NK-92 treated with Interleukin-12 subunit alpha and Interleukin-12 subunit beta, amount 100 ng/mL, for 24 hours (cell line): Measurements from ENCODE around the gene KCNH2.
"Not testable (repeated sequence)": the region's sequence is repeated elsewhere in the genome, so short reads cannot be mapped to it uniquely, and the experiment has no call there.

Experiments used
- DNase-seq: peaks from one replicate; lab custom pipeline; 2025; lab: John Stamatoyannopoulos, UW

The KCNH2 gene

DNA sequence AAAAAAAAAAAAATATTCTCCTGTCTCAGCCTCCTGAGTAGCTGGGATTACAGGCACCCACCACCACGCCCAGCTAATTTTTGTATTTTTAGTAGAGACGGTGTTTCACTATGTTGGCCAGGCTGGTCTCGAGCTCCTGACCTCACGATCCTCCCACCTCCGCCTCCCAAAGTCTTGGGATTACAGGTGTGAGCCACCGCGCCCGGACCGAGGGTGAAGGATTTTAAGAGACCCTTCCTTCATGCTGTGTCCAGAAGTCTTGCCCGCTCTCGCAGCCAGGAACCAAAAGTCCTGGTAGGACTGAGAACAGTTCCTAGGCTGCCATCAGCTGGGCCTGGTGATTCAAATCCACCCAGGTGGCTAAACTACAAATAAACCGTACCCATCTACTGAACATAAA lies 33.5 kb upstream of the KCNH2 start:
- not testable (repeated sequence) for DNase-seq

DNA sequence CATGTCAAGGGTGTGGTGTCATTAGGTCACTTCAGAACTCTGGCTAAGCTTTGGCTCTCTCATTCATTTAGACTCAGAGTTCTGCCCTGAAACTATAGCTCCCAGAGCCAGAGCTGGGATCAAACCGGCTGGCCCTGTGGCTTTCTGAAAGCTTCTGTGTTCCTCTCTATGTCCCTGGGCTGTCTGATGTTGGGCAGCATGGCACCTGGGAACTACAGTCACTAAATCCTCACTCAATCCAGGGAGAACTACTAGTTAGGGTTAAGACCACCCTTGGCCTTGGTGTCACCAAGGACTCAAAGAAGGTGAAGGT lies 32.9 kb upstream of the KCNH2 start:
- DNase-seq: no peak

DNA sequence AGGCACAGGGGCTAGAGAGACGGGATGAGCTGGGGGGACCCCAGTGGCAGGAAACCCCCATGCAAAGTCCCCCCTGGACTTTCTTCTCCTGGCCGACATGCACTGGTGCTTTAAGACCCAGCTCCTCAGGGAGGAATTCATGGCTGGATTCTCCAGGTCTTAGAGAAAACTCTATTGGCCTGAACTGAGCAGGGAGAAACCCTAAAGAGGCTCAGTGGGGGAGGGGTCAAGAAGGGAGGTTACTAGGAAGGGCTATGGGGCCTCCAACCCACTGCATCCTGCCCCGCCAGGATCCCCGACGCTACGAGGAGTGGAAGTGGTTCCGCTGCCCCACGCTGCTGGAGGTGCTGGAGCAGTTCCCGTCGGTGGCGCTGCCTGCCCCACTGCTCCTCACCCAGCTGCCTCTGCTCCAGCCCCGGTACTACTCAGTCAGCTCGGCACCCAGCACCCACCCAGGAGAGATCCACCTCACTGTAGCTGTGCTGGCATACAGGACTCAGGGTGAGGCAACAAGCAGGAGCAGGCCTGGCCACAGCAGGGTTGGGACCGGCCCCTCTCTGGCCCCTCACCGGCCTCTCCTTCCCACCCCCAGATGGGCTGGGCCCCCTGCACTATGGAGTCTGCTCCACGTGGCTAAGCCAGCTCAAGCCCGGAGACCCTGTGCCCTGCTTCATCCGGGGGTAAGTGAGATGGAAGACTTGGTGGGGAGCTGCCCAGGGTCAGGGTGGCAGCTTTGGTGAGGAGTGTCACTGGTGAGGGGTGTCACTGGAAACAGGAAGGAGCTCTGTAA lies 32.4 kb upstream of the KCNH2 start:
- no peak for DNase-seq

DNA sequence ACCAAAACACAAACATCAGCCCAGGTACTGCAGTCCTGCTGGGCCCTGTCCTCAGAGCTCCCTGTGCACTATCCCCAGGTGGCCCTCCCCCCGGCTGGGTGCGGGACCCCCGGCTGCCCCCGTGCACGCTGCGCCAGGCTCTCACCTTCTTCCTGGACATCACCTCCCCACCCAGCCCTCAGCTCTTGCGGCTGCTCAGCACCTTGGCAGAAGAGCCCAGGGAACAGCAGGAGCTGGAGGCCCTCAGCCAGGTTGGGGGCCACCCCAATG lies 31.9 kb upstream of the KCNH2 start:
- DNase-seq: no peak

DNA sequence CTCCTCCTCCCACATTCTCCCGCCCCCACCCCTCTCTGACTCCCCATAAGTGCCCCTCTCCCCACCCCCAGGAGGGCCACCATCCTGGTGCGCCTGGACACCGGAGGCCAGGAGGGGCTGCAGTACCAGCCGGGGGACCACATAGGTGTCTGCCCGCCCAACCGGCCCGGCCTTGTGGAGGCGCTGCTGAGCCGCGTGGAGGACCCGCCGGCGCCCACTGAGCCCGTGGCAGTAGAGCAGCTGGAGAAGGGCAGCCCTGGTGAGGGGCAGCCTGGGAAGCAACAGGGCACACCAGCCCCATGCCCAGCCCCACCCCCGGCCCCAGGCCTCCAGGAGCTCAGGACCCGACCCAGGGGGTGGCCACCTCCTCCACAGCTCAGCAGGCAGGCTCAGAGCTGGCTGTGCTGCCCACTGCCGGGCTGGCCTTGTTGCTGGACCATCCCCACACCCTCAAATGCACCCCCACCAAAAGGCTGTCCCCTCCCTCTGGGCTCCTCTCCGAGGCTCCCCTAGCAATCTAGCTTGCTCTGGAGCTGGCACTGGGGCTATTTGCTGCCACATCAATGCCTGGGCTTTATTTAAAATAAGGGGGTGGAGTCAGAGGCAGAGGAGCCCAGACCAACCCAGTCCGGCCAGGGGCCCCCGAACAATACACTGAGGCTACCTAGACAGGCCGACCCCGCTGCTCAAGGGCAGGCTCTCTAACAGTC lies 31.4 kb upstream of the KCNH2 start:
- no peak for DNase-seq

DNA sequence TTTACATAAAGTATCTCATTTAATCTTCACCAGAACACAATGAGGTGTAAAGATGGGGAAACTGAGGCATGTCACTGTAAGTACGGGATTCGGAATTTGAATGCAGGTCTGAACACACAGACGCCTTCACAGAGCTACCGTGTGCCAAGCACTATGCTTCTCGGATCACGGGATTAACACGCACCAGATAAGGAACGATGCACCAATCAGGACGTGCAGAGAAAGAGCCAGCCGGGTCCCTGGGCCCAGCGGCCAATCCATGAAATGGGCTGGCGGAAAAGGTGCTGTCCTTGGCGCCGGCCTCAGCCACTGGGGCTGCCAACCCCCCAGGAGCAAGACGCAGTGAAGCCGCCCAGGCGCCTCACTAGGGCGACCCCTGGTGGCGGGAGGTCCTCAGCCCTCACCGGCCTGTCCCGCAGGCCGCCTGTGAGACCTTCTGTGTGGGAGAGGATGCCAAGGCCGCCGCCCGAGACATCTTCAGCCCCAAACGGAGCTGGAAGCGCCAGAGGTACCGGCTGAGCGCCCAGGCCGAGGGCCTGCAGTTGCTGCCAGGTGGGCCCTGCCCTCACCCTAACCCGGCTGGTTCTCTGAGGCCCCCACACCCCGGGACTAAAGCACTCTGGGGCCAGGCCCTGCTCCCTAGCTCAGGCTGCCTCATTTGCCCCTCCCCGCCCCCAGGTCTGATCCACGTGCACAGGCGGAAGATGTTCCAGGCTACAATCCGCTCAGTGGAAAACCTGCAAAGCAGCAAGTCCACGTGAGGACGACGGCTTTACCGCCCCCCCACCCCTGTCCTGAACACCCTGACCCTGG lies 30.6 kb upstream of the KCNH2 start:
- DNase-seq: no peak

DNA sequence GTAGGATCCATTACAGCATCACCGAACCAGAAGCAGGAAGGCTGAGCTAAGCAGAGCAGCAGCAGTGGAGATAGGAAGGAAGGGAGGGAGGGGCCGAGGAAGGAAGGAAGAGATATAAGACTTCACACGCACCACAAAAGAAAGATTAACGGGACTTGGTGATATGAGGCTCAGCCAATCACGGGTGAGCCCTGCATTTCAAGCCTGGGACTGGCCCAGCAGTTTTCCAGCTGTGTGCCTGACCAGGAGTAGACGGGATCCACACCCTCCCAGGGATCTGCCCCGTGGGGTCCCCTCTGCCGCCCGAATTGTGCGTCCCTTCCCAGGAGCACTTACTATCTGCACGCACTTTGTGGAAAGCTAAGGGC lies 30.0 kb upstream of the KCNH2 start:
- DNase-seq: no peak

DNA sequence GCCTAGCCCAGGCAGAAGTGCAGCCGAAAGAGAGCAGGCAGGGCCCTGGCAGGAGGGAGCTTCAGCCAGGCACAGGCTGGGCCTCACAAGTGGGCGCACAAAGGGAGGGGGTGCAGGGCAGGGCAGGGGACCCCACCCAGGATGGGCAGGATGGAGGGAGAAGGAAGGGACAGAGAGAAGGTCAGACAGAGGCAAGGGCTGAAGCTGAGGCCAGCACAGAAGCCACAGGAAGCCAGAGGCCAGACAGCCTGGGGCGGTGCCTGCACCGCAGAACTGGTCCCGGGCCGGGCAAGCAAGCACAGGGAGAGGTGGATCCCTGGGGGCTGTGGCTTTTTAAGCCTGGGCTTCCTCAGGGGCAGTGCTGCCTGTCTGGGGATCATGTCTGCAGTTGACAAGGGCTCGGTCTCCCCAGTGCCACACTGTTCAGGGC lies 29.4 kb upstream of the KCNH2 start:
- no peak for DNase-seq

DNA sequence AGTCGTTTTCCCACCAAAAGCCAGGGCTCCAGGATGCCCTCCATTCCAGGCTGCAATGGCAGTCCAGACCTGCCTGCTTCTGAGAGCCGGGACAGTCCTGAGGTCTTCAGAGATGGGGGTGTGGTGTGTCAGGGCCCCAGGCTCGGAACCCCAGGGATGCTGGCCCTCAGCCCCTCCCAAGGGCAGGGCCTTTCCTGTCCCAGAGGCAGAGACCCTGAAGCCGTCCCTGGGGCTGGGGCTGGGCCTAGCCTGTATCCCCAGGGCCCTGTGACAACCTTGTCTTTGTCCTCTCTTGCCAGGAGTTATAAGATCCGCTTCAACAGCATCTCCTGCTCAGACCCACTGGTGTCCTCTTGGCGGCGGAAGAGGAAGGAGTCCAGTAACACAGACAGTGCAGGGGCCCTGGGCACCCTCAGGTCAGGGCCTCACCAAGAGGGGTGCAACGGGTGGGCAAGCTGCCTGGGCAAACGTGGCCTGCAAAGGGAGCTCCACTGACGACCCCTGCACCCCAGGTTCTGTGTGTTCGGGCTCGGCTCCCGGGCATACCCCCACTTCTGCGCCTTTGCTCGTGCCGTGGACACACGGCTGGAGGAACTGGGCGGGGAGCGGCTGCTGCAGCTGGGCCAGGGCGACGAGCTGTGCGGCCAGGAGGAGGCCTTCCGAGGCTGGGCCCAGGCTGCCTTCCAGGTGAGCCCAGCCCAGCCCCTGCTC lies 28.6 kb upstream of the KCNH2 start:
- DNase-seq: no peak

DNA sequence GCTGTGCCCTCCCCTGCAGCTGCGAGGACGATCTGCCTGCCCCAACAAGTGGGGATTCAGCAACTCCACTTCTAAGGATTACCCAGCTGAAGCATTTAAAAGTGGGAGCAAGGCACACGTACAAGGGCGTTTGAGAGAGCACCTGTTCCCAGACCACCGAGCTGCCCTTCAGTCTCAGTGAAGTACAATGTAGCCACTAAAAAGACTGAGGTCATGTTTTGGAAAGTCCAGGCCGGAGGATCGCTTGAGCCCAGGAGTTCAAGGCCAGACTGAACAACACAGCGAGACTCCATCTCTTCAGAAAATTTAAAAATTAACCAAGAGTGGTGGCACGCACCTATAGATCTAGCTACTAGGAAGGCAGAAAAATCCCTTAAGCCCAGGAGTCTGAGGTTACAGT lies 27.4 kb upstream of the KCNH2 start:
- DNase-seq: no peak

DNA sequence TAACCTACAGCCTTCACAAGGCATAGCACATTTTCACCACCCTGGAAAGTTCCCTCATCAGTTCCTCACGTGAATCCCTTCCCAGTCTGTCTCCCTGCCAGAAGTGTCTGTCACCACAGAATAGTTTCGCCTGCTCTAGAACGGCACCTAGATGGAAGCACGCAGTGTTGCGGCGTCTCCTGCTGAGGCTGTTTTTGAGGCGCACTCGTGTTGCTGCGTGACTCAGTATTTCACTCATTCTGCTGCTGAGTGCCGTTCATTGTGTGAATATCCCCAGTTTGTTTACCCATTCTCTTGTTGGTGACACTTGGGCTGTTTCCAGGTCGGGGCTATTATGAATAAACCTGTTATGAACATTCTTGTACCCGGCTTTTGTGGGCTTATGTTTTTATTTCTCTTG lies 25.5 kb upstream of the KCNH2 start:
- DNase-seq: no peak

DNA sequence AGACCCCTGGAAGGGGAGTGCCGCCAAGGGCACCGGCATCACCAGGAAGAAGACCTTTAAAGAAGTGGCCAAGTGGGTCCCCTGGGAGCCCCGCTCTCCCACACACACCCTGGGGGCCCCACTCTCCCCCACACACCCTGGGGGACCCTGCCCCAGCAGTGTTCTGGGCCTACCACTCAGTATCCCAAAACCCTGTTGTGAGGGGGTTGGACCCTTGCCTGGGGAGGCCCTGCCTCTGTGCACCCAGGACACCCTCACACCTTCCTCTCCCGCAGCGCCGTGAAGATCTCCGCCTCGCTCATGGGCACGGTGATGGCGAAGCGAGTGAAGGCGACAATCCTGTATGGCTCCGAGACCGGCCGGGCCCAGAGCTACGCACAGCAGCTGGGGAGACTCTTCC lies 23.4 kb upstream of the KCNH2 start:
- no peak for DNase-seq

DNA sequence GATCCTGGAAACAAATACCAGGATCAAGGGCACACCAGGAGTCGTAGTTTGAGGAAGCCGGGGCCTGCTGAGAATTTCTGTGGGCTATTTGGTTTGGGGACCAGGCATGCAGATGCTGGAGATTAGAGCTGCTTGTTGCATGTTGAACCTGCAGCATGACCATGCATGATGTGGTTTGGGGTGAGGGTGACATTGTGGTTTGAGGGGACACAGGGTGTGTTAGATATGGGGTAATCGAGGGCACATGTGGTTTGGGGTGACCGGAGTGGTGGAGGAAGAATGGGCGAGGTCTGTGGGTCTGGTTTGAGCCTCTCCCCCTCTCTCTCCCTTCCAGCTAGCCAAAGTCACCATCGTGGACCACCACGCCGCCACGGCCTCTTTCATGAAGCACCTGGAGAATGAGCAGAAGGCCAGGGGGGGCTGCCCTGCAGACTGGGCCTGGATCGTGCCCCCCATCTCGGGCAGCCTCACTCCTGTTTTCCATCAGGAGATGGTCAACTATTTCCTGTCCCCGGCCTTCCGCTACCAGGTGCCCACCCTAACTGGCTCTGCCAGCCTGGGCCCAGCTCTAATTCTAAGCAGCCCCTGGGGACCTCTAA lies 22.9 kb upstream of the KCNH2 start:
- no peak for DNase-seq

DNA sequence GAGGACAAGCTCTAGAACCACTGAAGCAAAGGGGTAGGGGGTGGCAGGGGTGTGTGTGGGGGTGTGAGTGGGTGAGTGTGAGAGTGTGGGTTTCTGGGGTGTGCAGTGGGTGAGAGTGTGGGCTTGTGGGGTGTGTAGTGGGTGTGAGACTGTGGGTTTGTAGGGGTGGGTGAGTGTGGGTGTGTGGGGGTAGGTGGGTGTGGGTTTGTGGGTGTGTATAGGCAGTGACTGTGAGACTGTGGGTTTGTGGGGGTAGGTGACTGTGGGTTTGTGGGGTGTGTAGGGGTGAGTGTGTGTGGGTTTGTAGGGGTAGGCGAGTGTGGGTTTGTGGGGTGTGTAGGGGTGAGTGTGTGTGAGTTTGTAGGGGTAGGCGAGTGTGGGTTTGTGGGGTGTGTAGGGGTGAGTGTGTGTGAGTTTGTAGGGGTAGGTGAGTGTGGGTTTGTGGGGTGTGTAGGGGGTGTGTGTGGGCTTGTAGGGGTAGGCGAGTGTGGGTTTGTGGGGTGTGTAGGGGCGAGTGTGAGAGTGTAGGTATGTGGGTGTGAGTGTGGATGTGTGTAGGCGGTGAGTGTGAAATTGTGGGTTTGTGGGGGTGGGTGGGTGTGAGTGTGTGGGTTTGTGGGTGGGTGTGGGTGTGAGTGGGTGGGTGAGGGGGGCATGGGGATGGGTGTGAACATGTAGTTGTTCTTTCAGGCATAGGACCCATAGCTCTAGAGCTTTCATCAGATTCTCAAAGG lies 21.5 kb upstream of the KCNH2 start:
- no peak for DNase-seq

DNA sequence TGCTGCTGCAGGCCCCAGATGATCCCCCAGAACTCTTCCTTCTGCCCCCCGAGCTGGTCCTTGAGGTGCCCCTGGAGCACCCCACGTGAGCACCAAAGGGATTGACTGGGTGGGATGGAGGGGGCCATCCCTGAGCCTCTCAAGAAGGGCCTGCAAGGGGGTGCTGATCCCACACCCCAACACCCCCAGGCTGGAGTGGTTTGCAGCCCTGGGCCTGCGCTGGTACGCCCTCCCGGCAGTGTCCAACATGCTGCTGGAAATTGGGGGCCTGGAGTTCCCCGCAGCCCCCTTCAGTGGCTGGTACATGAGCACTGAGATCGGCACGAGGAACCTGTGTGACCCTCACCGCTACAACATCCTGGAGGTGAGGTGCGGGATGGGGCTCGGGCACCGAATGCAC lies 20.9 kb upstream of the KCNH2 start:
- DNase-seq: no peak

DNA sequence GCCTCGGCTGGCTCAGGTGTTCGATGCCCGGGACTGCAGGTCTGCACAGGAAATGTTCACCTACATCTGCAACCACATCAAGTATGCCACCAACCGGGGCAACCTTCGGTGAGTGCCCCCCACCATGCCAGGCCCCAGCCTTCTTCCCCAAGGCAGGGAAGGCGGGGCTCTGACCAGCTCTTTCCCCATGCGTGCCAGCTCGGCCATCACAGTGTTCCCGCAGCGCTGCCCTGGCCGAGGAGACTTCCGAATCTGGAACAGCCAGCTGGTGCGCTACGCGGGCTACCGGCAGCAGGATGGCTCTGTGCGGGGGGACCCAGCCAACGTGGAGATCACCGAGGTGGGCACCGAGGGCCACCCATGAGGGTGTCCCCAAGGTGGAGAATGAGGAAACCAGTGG lies 20.2 kb upstream of the KCNH2 start:
- no peak for DNase-seq

DNA sequence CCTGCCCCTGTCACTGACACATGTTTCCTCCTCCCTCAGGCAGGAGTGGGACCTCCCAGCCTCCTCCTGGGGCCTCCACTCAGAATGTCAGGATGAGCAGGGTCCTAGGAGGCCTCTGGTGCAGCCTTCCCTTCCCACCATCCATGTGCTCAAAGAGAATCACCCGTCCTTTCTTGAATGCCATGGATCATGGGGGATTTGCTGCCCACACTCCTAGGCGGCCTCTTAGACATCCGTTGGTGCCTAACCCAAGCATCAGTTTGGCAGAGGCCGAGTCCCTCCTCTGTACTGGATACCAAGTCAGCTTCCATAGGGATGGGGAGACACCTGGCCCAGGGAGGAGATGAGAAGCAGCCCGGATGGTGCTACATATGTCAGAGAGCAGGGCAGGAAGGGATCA lies 19.7 kb upstream of the KCNH2 start:
- no peak for DNase-seq

DNA sequence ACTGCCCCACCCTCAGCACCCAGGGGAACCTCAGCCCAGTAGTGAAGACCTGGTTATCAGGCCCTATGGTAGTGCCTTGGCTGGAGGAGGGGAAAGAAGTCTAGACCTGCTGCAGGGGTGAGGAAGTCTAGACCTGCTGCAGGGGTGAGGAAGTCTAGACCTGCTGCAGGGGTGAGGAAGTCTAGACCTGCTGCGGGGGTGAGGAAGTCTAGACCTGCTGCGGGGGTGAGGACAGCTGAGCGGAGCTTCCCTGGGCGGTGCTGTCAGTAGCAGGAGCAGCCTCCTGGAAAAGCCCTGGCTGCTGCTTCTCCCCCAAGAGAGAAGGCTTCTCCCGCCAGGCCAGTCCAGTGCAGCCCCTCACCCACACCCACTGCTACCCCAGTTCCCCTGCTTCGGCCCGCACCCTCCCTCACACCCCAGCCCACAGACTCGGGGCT lies 19.0 kb upstream of the KCNH2 start:
- no peak for DNase-seq

DNA sequence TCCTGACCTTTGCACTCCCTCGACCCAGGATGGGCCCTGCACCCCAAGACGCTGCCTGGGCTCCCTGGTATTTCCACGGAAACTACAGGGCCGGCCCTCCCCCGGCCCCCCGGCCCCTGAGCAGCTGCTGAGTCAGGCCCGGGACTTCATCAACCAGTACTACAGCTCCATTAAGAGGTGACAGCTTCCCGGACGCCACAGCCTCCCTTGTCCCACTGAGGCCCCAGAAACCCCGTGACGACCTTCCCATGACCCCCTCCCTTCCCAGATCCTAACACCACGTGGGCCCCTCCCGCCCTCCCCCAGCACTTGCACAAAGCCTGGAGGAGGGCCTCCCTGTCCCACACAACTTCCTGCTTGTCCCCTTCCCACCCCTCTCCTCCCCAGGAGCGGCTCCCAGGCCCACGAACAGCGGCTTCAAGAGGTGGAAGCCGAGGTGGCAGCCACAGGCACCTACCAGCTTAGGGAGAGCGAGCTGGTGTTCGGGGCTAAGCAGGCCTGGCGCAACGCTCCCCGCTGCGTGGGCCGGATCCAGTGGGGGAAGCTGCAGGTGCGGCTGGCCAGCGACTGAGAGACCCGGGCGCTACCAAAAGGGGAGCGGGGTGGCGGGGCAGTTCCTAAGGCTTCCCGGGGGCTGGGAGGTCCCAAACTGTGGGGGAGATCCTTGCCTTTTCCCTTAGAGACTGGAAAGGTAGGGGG lies 18.4 kb upstream of the KCNH2 start:
- DNase-seq: no peak

DNA sequence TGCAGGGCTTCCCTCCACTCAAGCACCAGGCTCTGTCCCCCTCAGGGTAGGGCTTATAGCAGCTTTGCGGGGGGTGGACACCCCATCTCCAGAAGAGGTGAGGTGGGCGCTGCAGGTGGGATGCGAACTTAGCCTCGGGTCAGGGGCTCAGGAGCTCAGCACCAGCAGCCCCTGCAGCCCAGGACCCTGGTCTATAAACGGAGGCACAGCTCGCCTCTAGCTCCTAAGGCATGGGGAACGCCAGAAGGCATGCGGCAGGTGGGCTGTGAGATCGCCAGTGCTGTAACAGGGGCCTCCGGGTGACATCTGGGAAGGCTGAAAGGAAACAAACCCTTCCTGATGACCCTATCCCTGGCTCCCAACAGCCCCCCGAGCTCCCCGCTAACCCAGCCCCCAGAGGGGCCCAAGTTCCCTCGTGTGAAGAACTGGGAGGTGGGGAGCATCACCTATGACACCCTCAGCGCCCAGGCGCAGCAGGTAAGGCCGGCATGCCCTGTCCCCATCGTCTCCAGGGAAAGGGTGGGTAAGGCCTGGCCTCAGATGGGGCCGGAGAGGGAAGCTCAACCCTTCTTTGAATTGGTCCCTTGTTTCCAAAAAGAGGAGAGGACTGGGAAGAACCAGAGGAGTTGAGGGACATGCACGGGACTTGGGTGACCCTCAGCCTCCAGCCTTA lies 16.9 kb upstream of the KCNH2 start:
- DNase-seq: no peak
